GM21723 (cell line): ENCODE data around the gene PHF13.

ENCODE experiments used
- ATAC-seq: cut with Tn5 transposase; IDR thresholded peaks from one replicate; pipeline ENCODE4 v1.9.1; 2021; ENCODE audit warnings: mild to moderate bottlenecking, moderate library complexity; ENCODE audit not compliant: unreplicated experiment

The PHF13 gene

GRCh38 chr1:6601049-6601922 lies 12.2 kb upstream of the PHF13 start:
- ATAC-seq = no peak

- ATAC-seq = peak; percentile 9
Observed at GRCh38 chr1:6601923-6602668, 11.4 kb upstream of the PHF13 start.

- peak; percentile 47 for ATAC-seq
Observed at GRCh38 chr1:6602669-6603237, 10.8 kb upstream of the PHF13 start, which contains the start of gene KLHL21. Gene KLHL21, minus strand, starts transcription at chr1:6602869. Its CDS starts 52 bp downstream, at chr1:6602817.

- ATAC-seq = peak; percentile 27
Observed at GRCh38 chr1:6603238-6603914, 10.2 kb upstream of the PHF13 start.

GRCh38 chr1:6603915-6604558 lies 9.5 kb upstream of the PHF13 start:
- ATAC-seq = no peak

- peak; percentile 36 for ATAC-seq
Observed at GRCh38 chr1:6612641-6613360, 730 bp upstream of the PHF13 start.

- ATAC-seq = no peak
Observed at GRCh38 chr1:6614019-6614928, 743 bp downstream of the PHF13 start.

- ATAC-seq = no peak
Observed at GRCh38 chr1:6614929-6615785, 1.6 kb downstream of the PHF13 start.

- ATAC-seq = no peak
Observed at GRCh38 chr1:6619045-6619444, 5.5 kb downstream of the PHF13 start.

GRCh38 chr1:6621429-6622391 lies 8.2 kb downstream of the PHF13 start:
- ATAC-seq = no peak

GRCh38 chr1:6622396-6623152 lies 9.0 kb downstream of the PHF13 start:
- ATAC-seq = no peak

GRCh38 chr1:6623269-6623965 lies 9.9 kb downstream of the PHF13 start:
- no peak for ATAC-seq

GRCh38 chr1:6624710-6625583 lies 11.4 kb downstream of the PHF13 start, which contains the start of gene THAP3:
Gene THAP3, plus strand, starts transcription at chr1:6624868. Its CDS starts 351 bp downstream, at chr1:6625219.
- peak; percentile 88 for ATAC-seq

- ATAC-seq = no peak
Observed at GRCh38 chr1:6625584-6626149, 12.1 kb downstream of the PHF13 start.
